DOHH2 (cell line): ENCODE measurements around the gene HCFC1R1.
A peak's percentile ranks its signal among the peaks of the same experiment; 100 is the strongest.

Source experiments
- H3F3A ChIP-seq: fragments of 200-600 bp; sonication (generic), shearing (Covaris generic); 2 replicates; pipeline ENCODE4 v1.6.0; 2016; ENCODE audit warnings: antibody characterized with exemption, mild to moderate bottlenecking; ENCODE audit not compliant: control insufficient read depth, insufficient read depth
- H3K27ac ChIP-seq: fragments of 200-600 bp; sonication (generic); 2 replicates; pipeline ENCODE4 v1.5.1; 2014; ENCODE audit warnings: low read depth, mild to moderate bottlenecking, low read length, moderate library complexity
- H3K27me3 ChIP-seq: fragments of 200-600 bp; sonication (generic); 2 replicates; pipeline ENCODE4 v1.6.1; 2014; ENCODE audit warnings: mild to moderate bottlenecking, low read length, mixed read lengths; ENCODE audit not compliant: control insufficient read depth
- H3K36me3 ChIP-seq: fragments of 200-600 bp; sonication (generic); 2 replicates; pipeline ENCODE4 v1.6.1; 2014; ENCODE audit warnings: mild to moderate bottlenecking, low read length, moderate library complexity, mixed read lengths; ENCODE audit not compliant: control insufficient read depth
- H3K4me1 ChIP-seq: fragments of 200-600 bp; sonication (generic); 2 replicates; pipeline ENCODE4 v1.6.1; 2014; ENCODE audit warnings: mild to moderate bottlenecking, low read length, mixed read lengths; ENCODE audit not compliant: control insufficient read depth
- H3K4me2 ChIP-seq: fragments of 200-600 bp; sonication (generic); 2 replicates; pipeline ENCODE4 v1.6.0; 2014; ENCODE audit warnings: mild to moderate bottlenecking, low read length, moderate library complexity
- H3K4me3 ChIP-seq: fragments of 200-600 bp; sonication (generic); 2 replicates; pipeline ENCODE4 v1.5.1; 2014; ENCODE audit warnings: mild to moderate bottlenecking, low read length, mixed read lengths
- H3K79me2 ChIP-seq: fragments of 200-600 bp; sonication (generic); 2 replicates; pipeline ENCODE4 v1.6.1; 2014; ENCODE audit warnings: mild to moderate bottlenecking, low read length, mixed read lengths; ENCODE audit not compliant: control insufficient read depth
- H3K9me2 ChIP-seq: fragments of 200-600 bp; sonication (generic); replicated peaks from 2 replicates; pipeline ENCODE4 v1.6.1; 2014; ENCODE audit warnings: mild to moderate bottlenecking, low read length, mixed read lengths; ENCODE audit not compliant: control insufficient read depth
- H3K9me3 ChIP-seq: fragments of 200-600 bp; sonication (generic); 2 replicates; pipeline ENCODE4 v1.6.1; 2014; ENCODE audit warnings: antibody characterized with exemption, low read length, mixed read lengths; ENCODE audit not compliant: control insufficient read depth, insufficient read depth
- H4K20me1 ChIP-seq: fragments of 200-600 bp; sonication (generic); 2 replicates; pipeline ENCODE4 v1.6.0; 2014; ENCODE audit warnings: low read depth, mild to moderate bottlenecking, antibody characterized with exemption, low read length, moderate library complexity; ENCODE audit not compliant: control insufficient read depth, insufficient read depth
- EZH2phosphoT487 ChIP-seq: fragments of 200-600 bp; sonication (generic); IDR thresholded peaks from 2 replicates; pipeline ENCODE4 v1.6.1; 2017; ENCODE audit warnings: borderline replicate concordance, mild to moderate bottlenecking, antibody characterized with exemption, low read length, moderate library complexity, mixed read lengths
- TF ChIP-seq, protein P1 (sequence below): fragments of 200-600 bp; sonication (generic); IDR thresholded peaks from one replicate; pipeline ENCODE4 v1.5.1; 2014; ENCODE audit warnings: antibody characterized with exemption, mild to moderate bottlenecking, low read depth, low read length; ENCODE audit not compliant: poor library complexity, severe bottlenecking

Gene HCFC1R1

DNA sequence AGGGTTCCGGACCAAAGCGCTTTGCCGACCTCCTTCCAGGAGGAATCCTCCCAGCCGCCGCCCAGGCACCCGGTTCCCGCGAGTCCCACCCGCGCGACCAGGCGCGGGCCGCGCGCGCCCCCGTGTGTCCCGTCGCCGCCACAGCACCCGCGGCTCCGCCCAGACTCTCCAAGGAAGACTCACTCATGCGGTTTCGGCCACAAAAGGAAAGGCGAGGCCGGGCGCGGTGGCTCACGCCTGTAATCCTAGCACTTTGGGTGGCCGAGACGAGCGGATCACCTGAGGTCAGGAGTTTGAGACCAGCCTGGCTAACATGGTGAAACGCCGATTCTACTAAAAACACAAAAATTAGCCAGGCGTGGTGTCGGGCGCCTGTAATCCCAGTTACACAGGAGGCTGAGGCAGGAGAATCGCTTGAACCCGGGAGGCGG, 40.0 kb downstream of the HCFC1R1 start:
- Histone ChIP-seq H4K20me1 (no peaks in the 10 kb centered on the region), H3K27ac (no peak overlapping the region), H3K4me2 (peak overlapping the region; percentile 56), H3K36me3 (peaks cover 12% of the 10 kb centered on the region), H3K4me1 (peaks cover 33% of the 10 kb centered on the region), H3F3A (peaks cover 6% of the 10 kb centered on the region), H3K27me3 (peaks cover 12% of the 10 kb centered on the region; the same call in 1 of the 2 replicates), H3K9me3 (no peaks in the 10 kb centered on the region), H3K79me2 (peaks cover 26% of the 10 kb centered on the region), H3K4me3 (peak overlapping the region; percentile 60), H3K9me2 (no peaks in the 10 kb centered on the region)
- TF ChIP-seq, protein P1, sequence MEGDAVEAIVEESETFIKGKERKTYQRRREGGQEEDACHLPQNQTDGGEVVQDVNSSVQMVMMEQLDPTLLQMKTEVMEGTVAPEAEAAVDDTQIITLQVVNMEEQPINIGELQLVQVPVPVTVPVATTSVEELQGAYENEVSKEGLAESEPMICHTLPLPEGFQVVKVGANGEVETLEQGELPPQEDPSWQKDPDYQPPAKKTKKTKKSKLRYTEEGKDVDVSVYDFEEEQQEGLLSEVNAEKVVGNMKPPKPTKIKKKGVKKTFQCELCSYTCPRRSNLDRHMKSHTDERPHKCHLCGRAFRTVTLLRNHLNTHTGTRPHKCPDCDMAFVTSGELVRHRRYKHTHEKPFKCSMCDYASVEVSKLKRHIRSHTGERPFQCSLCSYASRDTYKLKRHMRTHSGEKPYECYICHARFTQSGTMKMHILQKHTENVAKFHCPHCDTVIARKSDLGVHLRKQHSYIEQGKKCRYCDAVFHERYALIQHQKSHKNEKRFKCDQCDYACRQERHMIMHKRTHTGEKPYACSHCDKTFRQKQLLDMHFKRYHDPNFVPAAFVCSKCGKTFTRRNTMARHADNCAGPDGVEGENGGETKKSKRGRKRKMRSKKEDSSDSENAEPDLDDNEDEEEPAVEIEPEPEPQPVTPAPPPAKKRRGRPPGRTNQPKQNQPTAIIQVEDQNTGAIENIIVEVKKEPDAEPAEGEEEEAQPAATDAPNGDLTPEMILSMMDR: peak; percentile 87
- TF ChIP-seq EZH2phosphoT487: no peak

GRCh38 chr16:2982402-2982801, 41.3 kb downstream of the HCFC1R1 start:
- H3K9me3 ChIP-seq: no peaks in the 10 kb centered on the region
- H3K27me3 ChIP-seq: peaks cover 5% of the 10 kb centered on the region; the same call in 1 of the 2 replicates
- TF ChIP-seq, protein P1: no peak
- TF ChIP-seq EZH2phosphoT487: no peak
- H3K4me3 ChIP-seq: no peak overlapping the region
- no peak overlapping the region for H3K27ac ChIP-seq
- peaks cover 6% of the 10 kb centered on the region; the same call in 1 of the 2 replicates for H4K20me1 ChIP-seq
- H3F3A ChIP-seq: peaks cover 6% of the 10 kb centered on the region
- H3K79me2 ChIP-seq: peaks cover 39% of the 10 kb centered on the region
- H3K36me3 ChIP-seq: peaks cover 25% of the 10 kb centered on the region
- H3K4me2 ChIP-seq: peak overlapping the region; percentile 56; the same call in 1 of the 2 replicates
- H3K4me1 ChIP-seq: peaks cover 46% of the 10 kb centered on the region
- H3K9me2 ChIP-seq: no peaks in the 10 kb centered on the region

DNA sequence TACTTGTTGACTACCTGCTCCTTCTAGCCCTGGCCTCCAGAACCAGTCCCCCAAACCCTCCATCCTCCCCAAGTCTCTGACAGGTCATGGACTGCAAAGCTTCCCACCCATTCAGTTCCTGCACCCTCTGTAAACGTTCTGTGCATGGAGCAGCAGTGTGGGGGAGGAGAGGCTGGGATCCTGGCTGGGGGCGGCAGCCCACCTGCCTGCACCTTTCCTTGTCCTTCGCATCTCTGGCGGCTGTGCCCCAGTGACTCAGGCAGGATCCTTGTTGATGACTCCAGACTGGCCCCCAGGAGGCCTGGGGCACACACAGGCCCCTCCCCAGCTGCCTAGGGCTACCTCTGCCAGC, 41.9 kb downstream of the HCFC1R1 start:
- TF ChIP-seq, protein P1: no peak
- TF ChIP-seq EZH2phosphoT487: no peak
- H3K79me2 ChIP-seq: peaks cover 44% of the 10 kb centered on the region
- no peak overlapping the region for H3K27ac ChIP-seq
- H3K4me3 ChIP-seq: no peak overlapping the region
- peaks cover 30% of the 10 kb centered on the region for H3K36me3 ChIP-seq
- no peak overlapping the region for H3K4me2 ChIP-seq
- H3K9me3 ChIP-seq: no peaks in the 10 kb centered on the region
- no peaks in the 10 kb centered on the region for H3K9me2 ChIP-seq
- H3K27me3 ChIP-seq: peaks cover 4% of the 10 kb centered on the region; the same call in 1 of the 2 replicates
- H3K4me1 ChIP-seq: peaks cover 50% of the 10 kb centered on the region
- peaks cover 6% of the 10 kb centered on the region for H3F3A ChIP-seq
- H4K20me1 ChIP-seq: peaks cover 6% of the 10 kb centered on the region; the same call in 1 of the 2 replicates
